ENCODE measurements around the gene RBM14. TPM values are rescaled to one million over a fixed set of nuclear protein-coding genes. Genes with fewer than 3 reads are reported as not detected.

Gene RBM14
- polyA plus RNA-seq, 1 donor (not counting 4 experiments of a cell fraction or from before 2014, with no cell fraction given), result 16.6 TPM

DNA sequence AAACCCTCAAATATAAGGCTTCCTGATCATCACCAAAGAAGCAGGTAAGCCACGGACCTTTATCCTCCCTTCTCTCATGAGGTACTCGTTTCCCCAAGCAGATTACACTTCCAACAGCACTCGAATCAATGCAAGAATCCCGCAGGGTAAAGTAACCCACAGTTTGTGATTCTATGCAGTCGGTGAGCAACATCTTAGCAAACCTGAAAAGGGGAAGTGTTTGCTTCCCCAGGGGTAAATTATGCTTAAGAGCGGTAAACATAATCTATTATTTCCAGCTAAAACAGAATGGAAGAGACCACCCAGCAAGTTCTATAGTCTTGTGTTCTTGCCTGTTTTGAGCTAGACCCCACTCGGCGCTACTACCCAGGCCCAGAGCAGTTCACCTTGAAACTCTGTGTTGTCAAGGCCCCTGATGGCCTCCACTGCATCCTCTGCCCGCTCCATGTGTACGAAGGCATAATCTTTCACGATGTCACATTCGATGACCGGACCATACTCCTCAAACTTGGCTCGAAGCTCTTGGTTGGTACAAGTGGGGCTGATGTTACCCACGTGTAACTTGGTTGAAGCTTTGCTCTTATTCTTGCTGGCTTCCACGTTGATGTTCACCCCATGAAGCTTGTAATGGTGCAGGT lies 60.0 kb downstream of the RBM14 start:
- H3K4me3 ChIP-seq (ENCODE audit: control insufficient read depth in 2 of 3, extremely low read depth in 1 of 3, insufficient read depth in 2 of 3, low read depth in 1 of 3, low read length in 3 of 3), result peak overlapping the region in 2 of 3 experiments; percentile 67 to 75
- DNase-seq (ENCODE audit: low read depth, low spot score) (no peak), FAIRE-seq (peak; percentile 59)
- H3K27me3 ChIP-seq (ENCODE audit: control insufficient read depth, extremely low read depth, insufficient read depth, low read length), result no peaks in the 10 kb centered on the region
- TF ChIP-seq, protein P1, sequence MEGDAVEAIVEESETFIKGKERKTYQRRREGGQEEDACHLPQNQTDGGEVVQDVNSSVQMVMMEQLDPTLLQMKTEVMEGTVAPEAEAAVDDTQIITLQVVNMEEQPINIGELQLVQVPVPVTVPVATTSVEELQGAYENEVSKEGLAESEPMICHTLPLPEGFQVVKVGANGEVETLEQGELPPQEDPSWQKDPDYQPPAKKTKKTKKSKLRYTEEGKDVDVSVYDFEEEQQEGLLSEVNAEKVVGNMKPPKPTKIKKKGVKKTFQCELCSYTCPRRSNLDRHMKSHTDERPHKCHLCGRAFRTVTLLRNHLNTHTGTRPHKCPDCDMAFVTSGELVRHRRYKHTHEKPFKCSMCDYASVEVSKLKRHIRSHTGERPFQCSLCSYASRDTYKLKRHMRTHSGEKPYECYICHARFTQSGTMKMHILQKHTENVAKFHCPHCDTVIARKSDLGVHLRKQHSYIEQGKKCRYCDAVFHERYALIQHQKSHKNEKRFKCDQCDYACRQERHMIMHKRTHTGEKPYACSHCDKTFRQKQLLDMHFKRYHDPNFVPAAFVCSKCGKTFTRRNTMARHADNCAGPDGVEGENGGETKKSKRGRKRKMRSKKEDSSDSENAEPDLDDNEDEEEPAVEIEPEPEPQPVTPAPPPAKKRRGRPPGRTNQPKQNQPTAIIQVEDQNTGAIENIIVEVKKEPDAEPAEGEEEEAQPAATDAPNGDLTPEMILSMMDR (optimal IDR thresholded peaks at IDR 0.05 in 1 of 3, IDR thresholded peaks at IDR 0.05 in 1 of 3, conservative IDR thresholded peaks at IDR 0.05 in 1 of 3; ENCODE audit: extremely low read depth in 1 of 3, insufficient read depth in 2 of 3, low read length in 3 of 3), result no peak
- TF ChIP-seq EZH2 (IDR thresholded peaks at IDR 0.05; ENCODE audit: low read length), result no peak
- no peaks in the 10 kb centered on the region for H3K9me1 ChIP-seq (ENCODE audit: control insufficient read depth, extremely low read depth, insufficient read depth, low read length)
- H3K9ac ChIP-seq (ENCODE audit: control insufficient read depth, extremely low read depth, insufficient read depth, low read length), result no peak overlapping the region
- H3K36me3 ChIP-seq (ENCODE audit: control insufficient read depth in 2 of 2, extremely low read depth in 1 of 2, insufficient read depth in 2 of 2, low read length in 2 of 2), result no peaks in the 10 kb centered on the region
- peaks cover 24% of the 10 kb centered on the region for H3K4me1 ChIP-seq (ENCODE audit: control insufficient read depth, extremely low read depth, insufficient read depth, low read length)
- no peaks in the 10 kb centered on the region for H3K9me3 ChIP-seq (ENCODE audit: control insufficient read depth, low read depth, low read length)
- peaks cover 29% of the 10 kb centered on the region for H3K79me2 ChIP-seq (ENCODE audit: control insufficient read depth, insufficient read depth, low read length)
- no peak overlapping the region for H3K27ac ChIP-seq (ENCODE audit: control insufficient read depth, insufficient read depth, low read length)
- no peaks in the 10 kb centered on the region for H4K20me1 ChIP-seq (ENCODE audit: control insufficient read depth, extremely low read depth, insufficient read depth, low read length)
- no peak overlapping the region for H2AFZ ChIP-seq (ENCODE audit: control insufficient read depth, low read length)
- peak overlapping the region; percentile 100 for H3K4me2 ChIP-seq (ENCODE audit: control insufficient read depth, extremely low read depth, insufficient read depth, low read depth, low read length)
- dilution Hi-C loops (cut with MboI; ENCODE audit: extremely low pct_ligation_motif_present, low sequenced_read_pairs), result loop anchor here (25.0 kb wide), 1 partner anchor 111 kb away; no protein-coding TSS in a partner anchor

Small RNA genes within 50 kb of the gene (small RNA-seq; reads per million reads assigned to genes)
- 0 to 0.25 (median 0) reads per million in 3 experiments for gene RNU4-39P (ENCODE audit: insufficient read length in 3 of 3, low read depth in 3 of 3, low replicate concordance in 1 of 3)

Other genes with a start within 250 kb of the RBM14 start
- gene SLC29A2, start 244.9 kb upstream of the RBM14 start, polyA plus RNA-seq, result 1.3 to 2.7 TPM (median 1.7 TPM) in 3 replicates
- gene NPAS4, start 195.6 kb upstream of the RBM14 start, polyA plus RNA-seq, result 0.03 TPM in 1 of 3 replicates, not detected in the others
- gene MRPL11, start 177.8 kb upstream of the RBM14 start, polyA plus RNA-seq, result 31.1 to 51.7 TPM (median 43.9 TPM) in 3 replicates
- gene PELI3, start 149.7 kb upstream of the RBM14 start, polyA plus RNA-seq, result 2.1 to 3.2 TPM (median 2.8 TPM) in 3 replicates
- gene DPP3, start 136.2 kb upstream of the RBM14 start, polyA plus RNA-seq, result 57.9 to 75.1 TPM (median 64.5 TPM) in 3 replicates
- 11.7 to 14.6 TPM (median 14.6 TPM) in 3 replicates for gene BBS1, start 106.0 kb upstream of the RBM14 start, polyA plus RNA-seq
- 4.8 to 8.2 TPM (median 5.9 TPM) in 3 replicates for gene ZDHHC24, start 70.6 kb upstream of the RBM14 start, polyA plus RNA-seq
- gene ACTN3, start 69.7 kb upstream of the RBM14 start, polyA plus RNA-seq, result not detected in 3 replicates
- 3.2 to 5.8 TPM (median 3.3 TPM) in 3 replicates for gene CTSF, start 48.0 kb upstream of the RBM14 start, polyA plus RNA-seq
- gene CCDC87, start 23.6 kb upstream of the RBM14 start, polyA plus RNA-seq, result 0.04 to 0.09 TPM (median 0.07 TPM) in 3 replicates
- 17.6 to 22.7 TPM (median 21.3 TPM) in 3 replicates for gene CCS, start 23.4 kb upstream of the RBM14 start, polyA plus RNA-seq
- 153 to 190 TPM (median 171 TPM) in 3 replicates for gene RBM4, start 22.1 kb downstream of the RBM14 start, polyA plus RNA-seq
- 17.2 to 20.9 TPM (median 17.9 TPM) in 3 replicates for gene RBM4B, start 61.3 kb downstream of the RBM14 start, polyA plus RNA-seq
- gene SPTBN2, start 112.6 kb downstream of the RBM14 start, polyA plus RNA-seq, result 7.8 to 14.7 TPM (median 11.1 TPM) in 3 replicates
- 11.2 to 15.2 TPM (median 14.0 TPM) in 3 replicates for gene RCE1, start 226.8 kb downstream of the RBM14 start, polyA plus RNA-seq
- 0.77 to 1.5 TPM (median 1.1 TPM) in 3 replicates for gene LRFN4, start 240.4 kb downstream of the RBM14 start, polyA plus RNA-seq

Measured in keratinocyte (primary cell).